Dedifferentiated amniotic fluid mesenchymal stem cell (primary cell): ENCODE data around the gene HOXD8.

Experiments
- DNase-seq: peaks from one replicate; pipeline ENCODE4 v3.0.0-alpha.2; 2016; ENCODE audit errors: extremely low spot score

The HOXD8 gene

DNA sequence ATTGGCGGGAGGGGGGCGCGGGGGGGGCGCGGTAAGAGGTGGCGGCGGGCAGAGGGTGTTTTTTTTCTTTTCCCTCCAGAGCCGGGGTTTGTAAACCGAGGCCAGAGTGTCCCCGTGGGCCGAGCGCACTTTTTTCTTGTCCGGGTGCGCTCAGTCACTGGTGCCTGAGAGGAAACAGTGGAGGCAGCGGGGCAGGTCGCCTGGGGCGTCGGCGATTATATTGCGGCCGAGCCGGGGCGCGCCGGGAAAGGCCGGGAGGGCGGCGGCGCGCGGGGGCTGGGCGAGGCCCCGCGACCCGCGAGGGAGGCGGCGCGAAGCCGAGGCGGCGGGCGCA, 275 bp downstream of the HOXD8 start:
- no peak for DNase-seq

DNA sequence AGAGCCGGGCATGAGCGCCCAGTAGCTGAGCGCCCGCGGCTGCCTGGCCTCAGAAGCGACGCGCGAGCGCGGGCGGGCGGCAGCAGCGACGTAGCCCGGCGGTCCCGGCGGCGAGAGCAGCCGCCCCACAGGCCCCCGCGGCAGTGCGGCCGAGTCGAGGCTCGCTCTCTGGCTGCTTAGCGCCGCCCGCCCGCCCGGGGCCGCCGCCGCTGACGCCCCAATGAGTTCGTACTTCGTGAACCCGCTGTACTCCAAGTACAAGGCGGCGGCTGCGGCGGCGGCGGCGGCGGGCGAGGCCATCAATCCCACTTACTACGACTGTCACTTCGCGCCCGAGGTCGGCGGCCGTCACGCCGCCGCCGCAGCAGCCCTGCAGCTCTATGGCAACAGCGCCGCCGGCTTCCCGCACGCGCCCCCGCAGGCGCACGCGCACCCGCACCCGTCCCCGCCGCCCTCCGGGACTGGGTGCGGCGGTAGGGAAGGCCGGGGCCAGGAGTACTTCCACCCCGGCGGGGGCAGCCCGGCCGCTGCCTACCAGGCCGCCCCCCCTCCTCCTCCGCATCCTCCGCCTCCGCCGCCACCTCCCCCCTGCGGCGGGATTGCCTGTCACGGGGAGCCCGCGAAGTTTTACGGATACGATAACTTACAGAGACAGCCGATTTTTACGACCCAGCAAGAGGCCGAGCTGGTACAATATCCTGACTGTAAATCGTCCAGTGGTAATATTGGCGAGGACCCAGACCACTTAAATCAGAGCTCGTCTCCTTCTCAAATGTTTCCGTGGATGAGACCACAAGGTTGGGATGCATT, 847 bp downstream of the HOXD8 start:
- no peak for DNase-seq

DNA sequence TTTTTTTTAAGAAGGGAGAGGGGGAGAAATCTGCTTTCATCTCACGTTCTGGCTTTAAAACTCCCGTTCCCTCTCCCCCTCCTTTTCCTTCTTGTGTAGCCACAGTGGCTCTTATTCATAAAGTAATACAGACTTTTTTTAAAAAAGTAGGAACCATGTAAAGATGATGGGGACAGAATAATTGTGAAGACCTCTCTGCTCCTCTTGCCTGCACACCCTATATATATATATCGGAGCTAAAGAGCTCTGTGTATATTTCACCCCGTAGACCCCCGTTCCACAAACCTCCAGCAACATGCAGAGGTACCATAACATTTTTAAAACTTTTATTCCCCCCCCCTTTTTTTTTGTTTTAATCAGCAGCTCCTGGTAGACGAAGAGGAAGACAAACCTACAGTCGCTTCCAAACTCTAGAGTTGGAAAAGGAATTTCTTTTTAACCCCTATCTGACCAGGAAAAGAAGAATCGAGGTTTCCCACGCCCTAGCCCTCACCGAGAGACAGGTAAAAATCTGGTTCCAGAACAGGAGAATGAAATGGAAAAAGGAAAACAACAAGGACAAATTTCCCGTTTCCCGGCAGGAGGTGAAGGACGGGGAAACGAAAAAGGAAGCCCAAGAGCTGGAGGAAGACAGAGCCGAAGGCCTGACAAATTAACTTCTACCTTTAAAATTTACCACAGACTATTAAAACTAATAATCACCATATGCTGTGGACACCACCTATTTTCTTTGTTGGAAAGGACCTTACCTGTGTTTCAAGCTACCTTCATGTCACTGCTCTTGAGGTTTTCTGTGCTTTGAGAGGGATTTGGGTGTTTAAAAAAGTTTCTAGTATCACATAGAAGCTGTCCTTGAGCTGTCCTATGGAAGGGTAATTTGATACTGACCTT, 1.7 kb downstream of the HOXD8 start:
- no peak for DNase-seq

DNA sequence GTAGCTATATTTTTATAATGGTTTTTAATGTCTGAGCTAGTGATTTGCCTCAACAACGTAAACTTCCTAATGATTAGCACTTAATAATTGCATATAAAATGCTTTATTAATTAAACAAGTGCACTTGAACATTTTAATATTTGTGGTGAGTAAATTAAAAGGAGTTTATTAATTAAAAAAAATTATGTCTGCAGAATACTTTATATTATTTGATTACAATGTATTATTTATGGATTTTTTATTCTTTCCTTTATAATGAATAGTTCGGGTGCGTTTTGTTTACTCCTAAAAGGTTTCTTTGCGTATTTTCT, 2.3 kb downstream of the HOXD8 start:
- no peak for DNase-seq

DNA sequence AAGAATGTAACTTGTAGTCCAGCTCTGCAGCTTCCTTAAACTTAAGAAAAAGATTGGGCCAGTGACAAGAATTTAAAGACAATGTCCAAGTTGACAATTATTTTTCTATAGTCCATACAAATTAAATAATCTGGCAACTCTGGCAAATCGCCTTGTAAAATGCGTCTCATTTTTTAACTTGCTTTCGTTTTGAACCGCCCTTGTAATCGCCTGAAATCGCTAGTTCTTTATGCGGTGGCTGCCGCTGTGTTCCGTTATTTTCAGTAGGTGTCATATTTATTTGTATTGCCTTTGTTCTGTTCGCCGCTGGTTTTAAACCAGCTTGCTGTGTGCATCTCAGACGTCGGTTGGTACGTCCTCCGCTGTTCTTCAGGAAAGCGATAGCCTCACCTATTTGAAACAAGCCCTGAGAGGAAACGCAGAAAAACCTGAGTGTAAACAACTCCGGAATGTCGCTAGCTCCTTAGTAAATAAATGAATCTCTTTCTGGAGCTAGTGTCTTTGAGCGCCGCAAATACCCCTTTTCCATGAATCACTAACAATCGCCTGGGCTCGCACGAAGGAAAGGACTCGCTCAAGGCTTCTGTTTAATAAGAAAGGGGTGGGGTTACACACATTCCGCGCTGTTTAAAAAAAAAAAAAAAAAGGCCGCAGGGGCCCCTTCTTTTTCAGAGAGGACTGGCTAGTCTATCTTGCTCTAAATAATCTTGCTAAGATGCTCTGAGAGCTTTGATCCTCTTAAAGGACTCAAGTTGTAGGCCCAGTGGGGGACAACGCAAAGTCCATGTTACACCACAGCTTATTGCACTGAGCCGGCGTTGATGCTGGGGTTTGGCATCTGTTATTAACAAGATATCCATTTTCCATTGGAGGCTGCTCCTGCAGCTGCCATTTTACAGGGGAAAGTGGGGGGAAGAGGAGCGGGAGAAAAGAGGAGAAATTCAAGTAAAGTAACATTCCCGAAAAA, 3.0 kb downstream of the HOXD8 start:
- no peak for DNase-seq

DNA sequence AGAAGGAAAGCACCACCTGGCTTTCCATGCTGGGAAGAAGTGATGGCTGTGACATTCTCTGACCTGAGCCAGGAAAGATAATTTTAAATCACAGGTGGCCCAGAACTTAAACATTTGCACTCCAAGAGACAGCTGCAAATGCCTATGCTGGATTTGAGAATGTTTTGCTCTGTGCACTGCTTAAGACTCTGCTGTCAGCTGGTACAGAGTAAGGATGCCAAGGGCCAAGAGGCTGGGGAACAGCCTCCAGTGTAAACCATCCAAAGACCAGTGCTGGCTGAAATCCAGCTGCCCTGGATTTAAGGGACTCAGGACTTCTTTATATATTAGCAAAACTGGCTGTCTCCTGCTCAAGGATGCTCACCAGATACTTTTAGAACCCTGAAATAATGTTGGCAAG, 3.9 kb downstream of the HOXD8 start:
- DNase-seq = no peak

DNA sequence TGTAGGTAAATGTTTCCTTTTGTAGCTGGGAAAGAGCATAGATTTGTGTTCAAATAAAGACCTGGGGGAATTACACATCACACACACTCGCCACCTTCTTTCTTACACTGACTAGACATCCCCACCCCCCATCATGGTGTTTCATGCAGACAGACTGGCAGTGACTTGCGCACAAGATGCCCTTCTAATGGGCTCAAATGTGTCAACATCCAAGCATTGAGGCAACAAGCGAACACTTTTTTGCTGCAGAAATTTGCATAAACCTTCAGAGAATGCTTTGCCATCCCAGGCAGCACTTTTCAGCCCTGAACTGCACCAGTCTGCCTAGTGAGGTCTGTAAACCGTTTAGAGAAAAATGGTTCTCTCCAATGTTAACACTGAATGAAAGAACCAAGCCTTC, 4.5 kb downstream of the HOXD8 start:
- no peak for DNase-seq

DNA sequence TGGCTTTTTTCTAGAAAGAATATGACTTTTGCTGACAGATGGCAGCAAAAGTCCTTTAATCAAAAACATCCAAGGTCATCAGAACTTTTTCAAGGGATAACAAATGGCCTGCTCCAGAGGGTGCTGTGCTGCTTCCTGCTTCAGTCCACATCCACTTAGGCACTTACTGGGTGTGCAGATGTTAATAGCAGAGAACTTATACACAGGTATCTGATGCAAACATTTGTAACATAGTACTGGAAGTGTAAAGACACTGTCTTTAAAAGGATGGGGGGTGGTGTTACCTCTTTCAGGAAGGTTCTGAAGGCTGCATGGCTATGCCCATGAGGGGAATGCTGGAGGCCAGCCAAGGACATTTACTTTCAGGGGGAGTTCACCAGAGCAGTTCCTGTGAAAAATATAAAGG, 5.5 kb downstream of the HOXD8 start:
- no peak for DNase-seq

DNA sequence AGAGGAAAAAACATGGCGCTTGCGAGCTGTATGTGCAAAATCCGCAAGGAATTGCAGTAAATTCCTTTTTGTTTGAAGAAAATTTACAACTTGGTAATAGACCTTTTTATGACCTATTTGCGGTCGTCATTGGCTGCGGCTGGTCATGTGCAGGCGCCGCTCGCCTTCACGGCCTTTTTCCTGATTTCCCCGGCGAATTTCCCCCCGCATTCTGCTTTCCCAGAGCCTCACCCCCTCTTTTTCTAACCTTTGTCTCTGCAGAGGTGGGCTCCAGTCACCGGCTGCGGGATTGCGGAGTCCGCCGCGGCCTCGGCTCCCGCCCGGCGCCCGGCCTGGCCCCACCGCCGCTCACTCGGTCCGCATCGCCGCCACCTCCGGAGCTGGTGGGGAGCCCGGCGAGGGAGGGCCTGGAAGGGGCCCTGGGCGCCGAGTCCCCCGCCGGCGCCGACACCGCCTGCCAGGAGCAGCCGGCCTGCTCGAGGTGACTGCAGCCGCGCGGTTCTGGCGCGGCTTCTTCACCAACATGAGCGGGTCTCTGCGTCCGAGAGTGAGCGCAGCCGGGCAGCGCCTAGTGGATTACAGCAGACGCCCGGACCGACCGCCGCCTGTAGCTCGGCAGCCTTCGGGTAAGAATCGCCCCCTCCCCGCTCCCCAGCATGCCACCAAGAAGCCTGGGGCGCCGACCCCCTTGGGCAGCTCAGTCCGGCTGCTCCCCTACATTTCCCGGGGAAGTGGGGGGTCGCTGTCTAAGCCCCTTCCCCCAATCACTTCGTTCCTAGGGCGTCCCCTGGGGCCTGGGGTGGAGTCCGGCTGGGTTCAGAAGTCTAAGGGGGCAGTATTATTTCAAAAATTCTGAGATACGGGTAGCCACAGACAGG, 7.1 kb downstream of the HOXD8 start:
- no peak for DNase-seq

DNA sequence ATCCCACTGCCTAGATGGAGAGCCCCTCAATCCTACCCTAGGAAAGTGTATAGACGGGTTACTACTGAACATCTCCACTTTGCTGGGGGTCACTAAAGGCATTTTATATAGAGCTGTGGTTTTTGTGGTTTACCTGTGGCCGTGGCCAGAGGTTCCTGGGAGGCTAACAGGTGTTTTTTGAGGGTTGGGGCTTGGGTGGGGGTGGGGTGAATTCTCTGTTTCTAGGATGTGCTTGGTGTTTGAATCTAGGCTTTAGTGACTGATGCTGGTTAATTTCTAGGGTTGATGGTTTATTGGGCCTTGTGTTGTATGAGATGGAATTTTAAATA, 7.7 kb downstream of the HOXD8 start:
- DNase-seq = no peak

DNA sequence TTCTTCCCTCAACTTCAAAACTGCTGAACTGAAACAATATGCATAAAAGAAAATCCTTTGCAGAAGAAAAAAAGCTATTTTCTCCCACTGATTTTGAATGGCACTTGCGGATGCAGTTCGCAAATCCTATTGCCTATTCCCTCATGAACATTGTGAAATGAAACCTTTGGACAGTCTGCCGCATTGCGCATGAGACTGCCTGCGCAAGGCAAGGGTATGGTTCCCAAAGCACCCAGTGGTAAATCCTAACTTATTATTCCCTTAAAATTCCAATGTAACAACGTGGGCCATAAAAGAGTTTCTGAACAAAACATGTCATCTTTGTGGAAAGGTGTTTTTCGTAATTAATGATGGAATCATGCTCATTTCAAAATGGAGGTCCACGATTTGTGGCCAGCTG, 8.4 kb downstream of the HOXD8 start:
- no peak for DNase-seq

DNA sequence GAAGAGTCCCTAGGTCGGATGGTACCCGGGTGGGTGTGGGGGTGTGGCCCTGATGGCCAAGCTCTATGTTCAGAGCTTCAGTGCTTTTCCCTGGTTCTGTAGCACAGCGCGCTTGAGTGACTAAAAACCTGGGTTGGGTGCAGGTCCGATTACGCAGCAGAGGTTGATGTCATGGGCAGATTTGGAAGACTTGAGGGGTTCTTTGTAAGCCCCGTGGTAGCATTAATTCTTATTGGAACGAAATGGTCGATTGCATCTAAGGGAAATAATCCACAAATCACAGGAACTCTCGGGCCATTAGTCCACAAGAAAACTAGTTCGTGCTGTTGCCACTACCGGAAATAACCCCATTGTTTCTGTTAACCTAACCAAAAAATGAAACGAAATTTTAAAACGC, 9.0 kb downstream of the HOXD8 start:
- DNase-seq = no peak

DNA sequence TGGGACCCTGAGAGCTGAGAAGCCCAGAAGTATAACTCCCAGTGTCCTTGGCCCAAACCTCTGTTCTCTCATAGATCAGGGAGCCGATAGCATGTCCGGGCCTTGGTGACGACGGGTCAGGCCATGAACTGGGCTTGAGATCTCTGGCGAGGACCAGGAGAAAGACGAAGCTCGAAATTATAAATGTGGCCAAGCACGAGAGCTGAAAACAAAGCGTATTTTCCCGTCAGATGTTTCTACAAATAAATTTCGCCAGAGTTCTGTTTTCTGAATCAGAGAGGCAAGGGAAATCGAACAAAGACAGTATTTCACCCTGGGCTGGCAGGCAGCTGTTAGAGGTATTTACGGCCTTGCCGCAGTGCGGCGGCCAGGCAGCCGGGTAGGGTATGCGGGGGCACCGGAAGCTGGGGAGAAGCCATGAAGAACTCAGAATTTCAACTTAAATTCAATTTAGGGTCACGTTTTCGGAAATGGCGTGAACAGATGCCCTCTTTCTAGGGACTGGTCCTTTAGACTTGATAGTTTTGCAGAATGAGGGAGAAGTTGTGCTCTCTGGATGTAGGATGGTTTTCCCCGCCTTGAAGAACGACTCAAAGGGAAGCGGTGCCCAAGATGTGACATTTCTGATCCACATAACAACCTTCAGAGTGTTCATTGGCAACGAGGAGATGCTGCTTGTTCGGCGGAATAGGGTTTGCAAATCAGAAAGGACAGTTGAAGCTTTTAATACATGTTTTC, 9.6 kb downstream of the HOXD8 start:
- no peak for DNase-seq

DNA sequence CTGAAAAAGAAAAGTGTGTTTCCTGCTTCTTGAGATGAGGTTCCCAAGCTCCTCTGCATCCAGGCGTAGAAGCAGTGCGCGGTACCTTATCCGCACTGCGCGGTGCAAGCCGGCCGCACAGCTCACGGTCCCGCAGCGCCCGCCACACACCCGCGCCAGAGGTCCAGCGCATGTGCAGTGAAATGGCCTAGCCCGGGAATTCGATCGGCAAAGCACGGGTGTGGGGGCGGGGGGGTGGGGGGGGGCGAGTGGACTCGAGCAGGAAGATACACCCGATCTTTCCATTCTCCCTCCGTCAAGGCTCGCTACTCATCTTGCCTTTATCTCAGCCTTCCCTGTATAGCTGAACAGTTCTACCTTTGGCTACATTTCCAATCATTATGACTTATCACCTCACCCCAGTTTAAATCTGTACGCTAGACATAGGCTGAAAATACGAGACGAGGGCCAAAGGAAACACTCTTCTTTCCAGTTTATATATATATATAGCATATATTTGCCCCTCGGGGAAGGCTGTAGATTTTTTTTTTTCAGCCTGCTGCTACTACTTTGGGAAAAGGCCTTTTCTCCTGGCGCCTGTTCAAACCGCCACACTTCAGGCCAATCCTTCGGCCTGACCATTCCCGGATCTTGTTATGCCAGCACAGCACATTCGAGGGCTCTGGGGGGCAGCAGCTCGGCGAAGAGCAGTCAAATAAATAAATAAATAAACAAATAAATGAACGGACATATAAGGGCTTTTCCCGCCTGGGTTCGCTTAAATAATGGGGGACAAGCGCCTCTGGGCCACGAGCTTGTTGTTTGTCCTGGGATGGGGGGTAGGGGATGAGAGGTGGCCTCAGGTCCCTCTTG, 10.4 kb downstream of the HOXD8 start:
- DNase-seq = no peak

DNA sequence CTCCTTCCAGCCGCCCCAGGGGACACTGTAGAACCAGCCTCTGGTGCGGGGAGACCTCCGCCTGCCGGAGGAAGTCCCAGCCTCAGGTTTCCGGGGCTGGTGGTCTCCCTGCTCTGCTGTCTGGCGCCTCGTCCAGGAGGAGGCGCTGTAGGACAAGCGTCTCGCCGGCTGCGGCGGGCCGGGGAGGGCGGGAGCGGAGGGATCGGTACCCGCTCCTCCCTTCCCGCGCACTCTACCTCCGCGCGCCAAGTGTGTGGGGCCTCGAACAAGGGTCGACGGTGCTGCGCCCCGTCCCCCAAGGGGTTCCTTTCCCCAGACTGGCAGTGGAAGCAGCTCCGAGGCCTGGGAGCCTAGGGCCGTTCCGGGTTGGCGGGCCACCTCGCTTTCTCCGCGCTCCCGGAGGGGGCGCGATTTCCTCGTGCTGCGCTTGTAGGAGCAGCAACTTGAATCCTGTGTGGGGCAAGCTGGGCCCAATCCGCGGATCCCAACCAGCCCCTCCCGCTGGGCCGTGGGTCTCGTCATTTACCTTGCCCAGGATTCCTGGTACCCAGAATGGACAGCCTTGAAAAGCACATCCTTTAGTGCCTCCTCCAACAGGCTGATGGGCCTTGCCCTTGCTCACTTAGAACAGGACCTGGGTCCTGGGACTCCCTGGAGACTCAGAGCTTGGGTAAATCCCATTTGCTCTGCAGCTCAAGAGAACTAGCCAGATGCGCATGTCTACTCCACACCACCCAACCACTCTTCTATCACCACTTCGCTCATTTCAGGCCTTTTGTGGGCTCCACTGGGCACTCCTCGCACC, 11.2 kb downstream of the HOXD8 start:
- DNase-seq = no peak

DNA sequence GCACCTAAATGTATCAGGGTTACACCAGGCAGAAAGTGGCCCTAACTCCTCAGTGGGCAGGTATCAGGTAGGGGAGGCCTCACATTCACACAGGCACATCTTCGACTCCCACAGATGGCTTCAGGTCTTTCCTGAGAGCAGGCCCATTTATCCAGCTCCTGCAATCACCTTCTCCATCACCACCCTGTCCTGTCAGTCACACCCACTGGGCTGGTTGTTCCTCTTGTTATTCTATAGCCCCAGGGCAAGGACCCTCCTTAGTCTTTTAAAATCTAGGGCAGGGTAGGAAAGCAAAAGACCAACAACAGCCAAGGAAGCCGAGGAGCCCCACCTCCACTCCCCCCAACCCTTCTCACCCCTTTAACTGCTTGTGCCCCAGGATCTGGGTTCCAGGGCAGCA, 12.8 kb downstream of the HOXD8 start:
- no peak for DNase-seq

DNA sequence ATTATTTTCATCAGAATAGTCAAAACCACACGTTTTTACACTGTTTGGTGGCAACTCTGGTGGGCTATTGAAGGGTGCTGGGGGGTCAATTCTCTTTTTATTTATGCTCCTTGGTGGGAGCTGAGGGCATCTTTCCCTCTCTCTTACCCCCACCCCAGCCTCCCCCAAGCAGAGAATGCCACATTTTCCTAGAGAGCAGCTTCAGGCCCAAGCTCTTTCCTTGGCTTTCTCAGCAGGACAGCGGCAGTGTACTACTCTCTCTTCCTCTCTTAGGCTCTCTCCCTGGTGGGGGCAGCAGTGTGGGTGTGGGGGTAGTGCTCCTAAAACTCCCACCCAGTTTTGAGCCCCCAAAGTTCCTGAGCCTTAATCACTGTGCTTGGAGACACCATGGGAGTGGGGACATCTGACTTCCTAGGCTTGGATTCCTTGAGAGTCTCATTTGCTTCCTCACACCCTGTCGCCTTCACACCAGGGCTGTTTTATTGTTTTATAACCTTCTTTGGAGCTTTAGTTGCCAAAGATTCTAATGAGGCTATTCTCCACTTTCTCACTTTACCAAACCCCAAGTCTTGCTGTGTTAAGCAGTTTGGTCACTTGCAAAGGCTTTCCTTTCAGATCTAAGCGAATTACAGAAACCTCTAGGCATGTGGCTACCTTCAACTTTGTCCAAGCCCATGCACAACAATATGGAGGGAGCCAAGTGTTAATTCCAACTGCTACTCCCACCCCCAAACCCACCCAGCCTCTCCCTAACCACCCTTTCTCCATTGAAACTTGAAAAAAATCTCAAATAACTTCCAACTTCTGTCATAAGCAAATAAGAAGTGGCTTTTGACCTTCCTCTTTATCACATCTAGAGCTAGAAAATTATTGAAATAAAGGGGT, 15.8 kb downstream of the HOXD8 start:
- no peak for DNase-seq

DNA sequence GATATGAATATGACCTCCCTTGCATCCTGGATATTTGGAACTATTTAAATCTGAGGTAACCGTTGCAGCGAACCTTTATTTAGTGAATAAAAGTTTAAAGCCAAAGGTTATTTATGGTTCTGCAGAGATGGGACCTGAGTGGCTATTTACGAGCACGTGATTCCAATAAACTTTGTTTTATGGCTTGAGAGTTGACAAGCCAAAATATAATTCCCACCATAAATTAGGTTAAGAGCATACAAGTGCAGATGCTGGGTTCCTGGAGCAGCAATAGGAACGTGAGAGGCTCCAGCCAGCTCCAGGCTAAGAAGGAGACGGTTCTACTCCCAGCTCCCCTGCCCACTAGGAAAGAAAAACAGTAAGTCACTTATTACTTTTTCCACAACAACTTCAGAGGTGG, 16.6 kb downstream of the HOXD8 start:
- DNase-seq = no peak
